Activated CD8-positive, alpha-beta memory T cell treated with anti-CD3 and anti-CD28 coated beads, Interleukin-2, amount 50 U/mL, for 48 hours (primary cell): ENCODE results near the gene CD24.
"Not testable (repeated sequence)": the region's sequence is repeated elsewhere in the genome, so short reads cannot be mapped to it uniquely, and the experiment has no call there.

Experiments
- DNase-seq: peaks from one replicate; pipeline ENCODE4 v3.0.0-alpha.2; 2020

CD24 gene

GRCh38 chr6:106974336-106974998 is at the start of gene CD24:
TSS of gene CD24 (minus strand) at chr6:106974729. CDS start at chr6:106974646, 83 bp downstream.
- peak; percentile 60 for DNase-seq

- no peak for DNase-seq
Measured at GRCh38 chr6:107021446-107022185, 47.1 kb upstream of the CD24 start.

DNA sequence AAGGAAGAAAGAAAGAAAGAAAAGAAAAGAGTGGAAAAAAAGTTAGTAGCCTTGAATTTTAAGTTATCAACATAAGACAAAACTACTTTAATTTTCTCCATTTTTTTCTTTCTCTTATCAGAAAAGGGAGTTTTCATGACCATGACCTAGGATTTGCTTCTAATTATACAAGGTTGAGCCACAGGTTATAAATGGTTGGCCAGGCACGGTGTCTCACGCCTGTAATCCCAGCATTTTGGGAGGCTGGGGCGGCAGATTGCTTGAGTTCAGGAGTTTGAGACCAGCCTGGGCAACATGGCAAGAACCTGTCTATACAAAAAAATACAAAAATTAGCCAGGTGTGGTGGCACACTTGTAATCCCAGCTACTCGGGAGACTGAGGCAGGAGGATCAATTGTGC is 45.7 kb upstream of the CD24 start:
- DNase-seq = no peak

- DNase-seq = not testable (repeated sequence)
Measured at GRCh38 chr6:107019628-107020027, 45.1 kb upstream of the CD24 start.

- DNase-seq = no peak
Measured at GRCh38 chr6:107019047-107019446, 44.5 kb upstream of the CD24 start.

DNA sequence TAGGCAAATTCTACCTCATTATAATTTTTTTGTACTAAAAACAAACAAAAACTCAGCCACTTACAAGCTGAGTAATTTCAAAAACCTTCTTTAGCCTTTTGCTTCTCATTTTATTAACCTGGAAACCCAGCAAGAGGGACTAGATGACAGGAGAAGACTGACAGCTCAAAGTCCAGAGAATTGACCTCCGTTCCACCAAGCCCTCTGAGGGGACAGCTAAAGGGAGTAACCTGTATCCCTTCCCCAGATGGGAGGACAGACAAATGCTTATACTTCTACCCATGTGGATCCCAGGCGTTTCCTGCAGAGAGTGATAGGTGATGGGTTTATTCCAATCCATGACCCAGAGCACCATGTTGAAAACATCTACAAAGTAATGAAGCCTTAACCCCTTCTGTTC is 35.0 kb upstream of the CD24 start:
- no peak for DNase-seq

DNA sequence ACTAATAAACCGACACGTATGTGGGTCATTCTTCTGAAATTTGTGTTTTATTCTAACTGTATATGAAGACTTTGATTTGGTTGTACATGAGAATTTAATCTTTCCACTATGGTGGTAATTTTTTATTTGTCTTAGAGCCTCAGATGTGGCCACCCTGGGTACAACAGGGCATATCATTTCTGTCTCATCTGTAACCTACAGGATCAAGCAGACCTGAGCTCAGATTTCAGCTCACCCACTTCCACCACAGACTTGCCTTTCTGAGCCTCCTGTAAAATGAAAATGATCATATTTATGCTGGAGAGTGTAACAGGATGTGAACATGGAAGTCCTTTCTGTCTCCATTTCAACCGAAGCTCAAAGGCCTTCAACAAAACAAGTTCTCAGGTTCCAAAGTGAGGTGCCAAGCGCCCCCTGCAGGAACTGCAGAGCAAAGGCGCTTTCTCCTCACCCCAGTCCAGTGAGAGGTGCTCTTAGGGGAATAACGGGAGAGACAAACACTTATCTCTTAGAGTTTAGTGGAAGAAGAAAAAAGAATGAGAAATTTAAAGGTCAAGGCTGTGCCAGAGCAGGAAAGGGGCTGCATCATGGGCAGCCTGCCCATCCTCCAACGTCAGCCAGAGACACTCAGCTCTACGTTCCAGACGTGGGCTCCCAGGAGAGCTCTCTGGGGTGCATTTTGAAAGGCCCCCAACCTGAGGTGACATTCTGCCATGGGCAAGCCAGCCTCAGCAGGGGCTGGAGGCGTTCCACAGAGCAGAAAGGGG is 23.0 kb upstream of the CD24 start:
- peak; percentile 81 for DNase-seq

DNA sequence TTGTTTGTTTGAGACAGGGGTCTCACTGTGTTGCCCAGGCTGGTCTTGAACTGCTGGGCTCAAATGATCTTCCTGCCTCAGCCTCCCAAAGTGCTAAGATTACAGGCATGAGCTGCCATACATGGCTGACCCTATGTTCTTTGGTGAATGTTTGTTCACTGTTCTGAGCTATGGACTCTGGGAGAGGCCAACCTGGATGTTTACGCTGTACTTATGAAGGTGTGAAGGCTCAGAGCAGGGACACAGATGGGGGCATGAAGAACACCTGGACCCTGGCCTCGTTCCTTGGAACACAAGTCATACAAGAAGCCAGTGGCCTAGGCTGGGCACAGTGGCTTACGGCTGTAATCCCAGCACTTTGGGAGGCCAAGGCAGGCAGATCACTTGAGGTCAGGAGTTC is 21.1 kb upstream of the CD24 start:
- no peak for DNase-seq

DNA sequence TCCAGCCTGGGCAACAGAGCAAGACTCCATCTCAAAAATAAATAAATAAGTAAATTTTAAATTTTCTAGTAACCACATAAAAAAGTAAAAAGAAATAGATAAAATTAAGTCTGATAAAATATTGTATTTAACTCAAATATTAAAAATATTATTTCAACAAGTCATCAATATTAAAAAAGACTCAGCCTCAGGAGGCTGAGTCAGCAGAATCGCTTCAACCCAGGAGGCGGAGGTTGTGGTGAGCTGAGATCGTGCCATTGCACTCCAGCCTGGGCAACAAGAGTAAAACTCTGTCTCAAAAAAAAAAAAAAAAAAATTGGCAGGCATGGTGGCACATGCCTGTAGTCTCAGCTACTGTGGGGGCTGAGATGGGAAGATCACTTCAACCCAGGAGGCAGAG is 15.2 kb upstream of the CD24 start:
- DNase-seq = not testable (repeated sequence)

GRCh38 chr6:106988664-106989063 is 14.1 kb upstream of the CD24 start:
- no peak for DNase-seq

GRCh38 chr6:106981926-106982325 is 7.4 kb upstream of the CD24 start:
- no peak for DNase-seq

DNA sequence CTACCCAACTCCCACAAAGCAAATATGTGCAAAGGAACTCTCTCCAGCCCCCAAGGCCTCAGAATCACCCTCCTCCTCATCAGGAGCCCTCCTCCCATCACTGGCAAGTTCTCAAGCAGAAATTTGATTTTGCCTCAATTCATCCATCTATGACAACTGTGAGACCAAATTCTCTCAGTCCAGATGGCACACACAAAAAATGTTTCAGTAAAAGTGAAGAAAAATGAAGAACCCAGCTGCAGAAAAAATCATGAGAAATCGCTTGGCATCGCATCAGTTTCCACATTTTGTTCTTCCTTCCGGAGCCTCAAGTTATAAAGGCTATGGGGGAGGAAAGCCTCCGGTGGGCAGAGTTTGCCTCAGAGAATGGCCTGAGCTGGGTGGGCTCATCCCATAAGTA is 6.4 kb upstream of the CD24 start:
- no peak for DNase-seq

GRCh38 chr6:106979435-106979884 is 4.9 kb upstream of the CD24 start:
- DNase-seq = peak; percentile 94

DNA sequence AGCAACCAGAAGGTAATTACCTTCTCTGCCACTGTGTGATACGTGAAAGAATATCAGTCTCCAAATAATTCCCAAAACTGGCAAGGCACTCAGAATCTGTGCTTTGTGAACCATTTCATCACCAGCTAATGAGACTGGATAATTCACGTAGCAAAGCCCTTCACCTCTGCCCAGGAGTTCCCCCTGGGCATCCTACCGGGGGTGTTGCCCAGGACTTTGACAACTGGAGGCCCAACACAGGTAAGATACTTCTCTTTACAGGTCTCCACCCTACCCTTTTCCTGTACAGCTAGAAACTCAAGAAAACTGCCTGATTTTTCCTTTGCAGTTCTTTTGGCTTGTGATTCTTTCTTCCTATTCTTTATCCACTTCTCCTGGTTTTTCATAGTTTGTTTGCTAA is 2.7 kb upstream of the CD24 start:
- DNase-seq = no peak

- DNase-seq = no peak
Measured at GRCh38 chr6:106976270-106976669, 1.7 kb upstream of the CD24 start.

GRCh38 chr6:106975738-106976064 is 1.2 kb upstream of the CD24 start:
- DNase-seq = no peak

GRCh38 chr6:106974999-106975737 is 639 bp upstream of the CD24 start:
- peak; percentile 54 for DNase-seq

GRCh38 chr6:106973836-106974335 is 643 bp downstream of the CD24 start:
- peak; percentile 55 for DNase-seq

DNA sequence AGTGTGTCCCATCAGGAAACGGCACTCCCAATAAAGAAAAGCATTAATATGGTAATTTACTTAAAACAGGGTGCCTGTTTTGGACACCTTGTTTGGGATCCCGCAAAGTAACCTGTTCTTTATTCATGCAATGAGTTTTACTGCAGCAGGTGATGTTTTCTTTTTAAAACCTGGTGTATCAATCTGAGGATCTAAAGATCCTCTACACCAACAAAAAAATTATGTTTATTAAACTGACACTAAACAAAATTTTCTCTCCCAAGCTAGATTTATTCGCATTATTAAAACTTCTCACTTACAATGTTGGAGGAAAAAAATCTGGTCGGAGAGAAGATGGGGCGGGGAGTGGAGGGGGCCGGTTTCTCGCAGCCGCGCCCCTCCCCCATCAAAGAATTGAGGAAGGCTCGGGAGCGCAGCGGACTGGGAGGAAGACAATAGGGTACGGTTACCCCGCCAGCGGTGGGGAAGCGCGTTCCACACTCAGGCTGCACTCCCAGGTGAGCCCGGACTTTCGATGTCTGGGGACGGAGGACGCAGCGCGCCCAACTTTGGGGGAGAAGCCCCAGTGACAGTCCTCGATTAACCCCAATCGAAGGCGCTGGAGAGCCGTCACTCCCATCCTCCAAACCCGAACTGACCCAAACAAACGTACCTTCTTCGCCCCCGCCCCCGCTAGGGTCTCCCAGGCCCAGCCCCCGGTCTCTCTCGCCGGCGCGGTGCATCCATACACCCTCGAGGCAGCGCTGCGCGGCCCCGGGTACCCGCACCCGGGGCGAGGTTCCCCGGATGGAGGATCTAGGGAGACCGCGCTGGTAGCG is 1.3 kb downstream of the CD24 start:
- DNase-seq = peak; percentile 54

DNA sequence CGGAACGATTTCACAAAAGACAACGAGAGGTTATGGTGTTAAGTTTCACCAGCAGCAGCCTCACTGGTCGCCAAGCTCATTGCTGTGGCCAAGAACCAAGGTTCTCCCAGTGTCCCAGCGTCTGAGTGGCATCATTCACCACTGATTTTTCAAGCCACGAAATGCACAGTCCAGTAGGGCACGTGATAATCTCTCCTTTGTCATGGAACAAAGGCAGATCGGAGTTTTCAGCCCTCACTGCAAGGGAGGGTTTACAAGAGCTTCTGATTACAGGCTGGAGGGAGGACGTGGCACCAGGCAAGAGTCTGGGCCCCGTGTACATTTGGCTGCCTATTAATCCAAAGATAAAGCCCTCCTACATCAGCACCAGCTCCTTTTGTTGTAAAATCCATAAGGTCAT is 2.0 kb downstream of the CD24 start:
- no peak for DNase-seq

GRCh38 chr6:106970769-106971168 is 3.8 kb downstream of the CD24 start:
- DNase-seq = not testable (repeated sequence)

DNA sequence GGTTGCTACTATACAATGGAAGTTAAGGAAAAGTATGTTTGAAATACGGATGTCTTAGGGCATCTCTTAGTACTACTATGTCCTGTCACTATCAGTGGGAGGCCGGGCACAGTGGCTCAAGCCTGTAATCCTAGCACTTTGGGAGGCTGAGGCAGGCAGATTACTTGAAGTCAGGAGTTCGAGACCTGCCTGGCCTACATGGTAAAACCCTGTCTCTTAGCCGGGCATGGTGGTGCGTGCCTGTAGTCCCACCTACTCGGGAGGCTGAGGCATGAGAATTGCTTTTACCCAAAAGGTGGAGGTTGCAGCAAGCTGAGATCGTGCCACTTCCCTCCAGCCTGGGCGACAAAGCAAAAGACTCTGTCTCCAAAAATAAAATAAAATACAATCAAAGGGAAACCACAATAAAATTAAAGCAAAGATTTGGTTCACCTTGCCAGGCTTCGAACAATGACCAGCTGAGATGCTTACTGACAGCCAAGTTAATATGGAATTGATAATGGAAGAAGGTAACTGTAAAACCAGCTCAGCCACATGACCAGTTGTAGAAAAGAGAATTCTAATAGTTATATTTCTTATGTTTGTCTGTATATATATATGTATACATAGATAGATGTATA is 6.5 kb downstream of the CD24 start:
- DNase-seq = no peak
